GM23338 (cell line): ENCODE results near the gene COG7. TPM values are rescaled to one million over a fixed set of nuclear protein-coding genes. Genes with fewer than 3 reads are reported as not detected.
A peak's percentile ranks its signal among the peaks of the same experiment; 100 is the strongest.

Source experiments
- ATAC-seq: fragments of 200-7000 bp; cut with Tn5 transposase; 3 replicates; pipeline ENCODE4 v1.9.1; 2020
- DNase-seq: peaks from one replicate; pipeline ENCODE4 v3.0.0-alpha.2; 2015; ENCODE audit warnings: low spot score
- H2AFZ ChIP-seq: fragments of 200-600 bp; sonication (generic); 2 replicates; pipeline ENCODE4 v1.8.0; 2016; ENCODE audit warnings: antibody characterized with exemption, mild to moderate bottlenecking, moderate library complexity
- H3F3A ChIP-seq: fragments of 200-600 bp; sonication (generic); replicated peaks from 2 replicates; pipeline ENCODE4 v1.8.0; 2017; ENCODE audit warnings: antibody characterized with exemption, mixed run types, low read depth
- H3K27ac ChIP-seq: fragments of 200-600 bp; sonication (generic); 2 replicates; pipeline ENCODE4 v1.6.1; 2016; ENCODE audit warnings: low read depth
- H3K27me3 ChIP-seq: fragments of 200-600 bp; sonication (generic); 2 replicates; pipeline ENCODE4 v1.8.0; 2016; ENCODE audit warnings: mild to moderate bottlenecking, mixed run types, moderate library complexity; ENCODE audit not compliant: insufficient read depth
- H3K36me3 ChIP-seq: fragments of 200-600 bp; sonication (generic); 2 replicates; pipeline ENCODE4 v1.8.0; 2016; ENCODE audit warnings: mild to moderate bottlenecking; ENCODE audit not compliant: insufficient read depth
- H3K4me1 ChIP-seq: fragments of 200-600 bp; sonication (generic); 2 replicates; pipeline ENCODE4 v1.8.0; 2016; ENCODE audit warnings: mild to moderate bottlenecking, moderate library complexity; ENCODE audit not compliant: insufficient read depth
- H3K4me2 ChIP-seq: fragments of 200-600 bp; sonication (generic); 2 replicates; pipeline ENCODE4 v1.7.1; 2017; ENCODE audit warnings: mixed run types
- H3K4me3 ChIP-seq: fragments of 200-600 bp; sonication (generic); 2 replicates; pipeline ENCODE4 v1.6.1; 2016; ENCODE audit warnings: mixed run types
- H3K79me2 ChIP-seq: fragments of 200-600 bp; sonication (generic); replicated peaks from 2 replicates; pipeline ENCODE4 v1.8.0; 2017; ENCODE audit warnings: mild to moderate bottlenecking; ENCODE audit not compliant: insufficient read depth
- H3K9me2 ChIP-seq: fragments of 200-600 bp; sonication (generic); 2 replicates; pipeline ENCODE4 v1.8.0; 2017; ENCODE audit not compliant: insufficient read depth
- H4K20me1 ChIP-seq: fragments of 200-600 bp; sonication (generic); replicated peaks from 2 replicates; pipeline ENCODE4 v1.8.0; 2017; ENCODE audit warnings: mild to moderate bottlenecking; ENCODE audit not compliant: insufficient read depth
- H3K27ac Mint-ChIP-seq: 2 replicates; pipeline ENCODE4 v1.8.0; 2020; ENCODE audit warnings: inconsistent platforms, mild to moderate bottlenecking, moderate library complexity, mixed read lengths
- H3K27me3 Mint-ChIP-seq: 3 replicates; pipeline ENCODE4 v1.8.0; 2022; ENCODE audit warnings: low read depth, mild to moderate bottlenecking, moderate library complexity, mixed read lengths, inconsistent platforms; ENCODE audit not compliant: insufficient read depth, poor library complexity
- H3K36me3 Mint-ChIP-seq: 3 replicates; pipeline ENCODE4 v1.8.0; 2021; ENCODE audit warnings: low read depth, mild to moderate bottlenecking, inconsistent platforms, moderate library complexity, mixed read lengths
- H3K4me1 Mint-ChIP-seq: 3 replicates; pipeline ENCODE4 v1.8.0; 2020; ENCODE audit warnings: mild to moderate bottlenecking, inconsistent platforms, mixed read lengths
- H3K4me3 Mint-ChIP-seq: 3 replicates; pipeline ENCODE4 v1.8.0; 2021; ENCODE audit warnings: moderate library complexity, mild to moderate bottlenecking, inconsistent platforms, mixed read lengths
- H3K9me3 Mint-ChIP-seq: 3 replicates; pipeline ENCODE4 v1.8.0; 2020; ENCODE audit warnings: moderate library complexity, mild to moderate bottlenecking, inconsistent platforms, mixed read lengths
- CREB1 ChIP-seq: fragments of 250-450 bp; sonication (Bioruptor Pico); IDR thresholded peaks from 2 replicates; pipeline ENCODE4 v1.5.0; 2020; ENCODE audit warnings: low read depth, mild to moderate bottlenecking, moderate library complexity
- CTCF ChIP-seq, 2 experiments: fragments of 200-600 bp in 1 of 2; sonication (generic) in 1 of 2; conservative IDR thresholded peaks; 2 replicates each; pipeline versions ENCODE4 v1.5.1 to v1.6.1; 2016 to 2017; ENCODE audit warnings: antibody characterized with exemption in 2 of 2, low read depth in 2 of 2, mild to moderate bottlenecking in 2 of 2, moderate library complexity in 1 of 2
- EZH2 ChIP-seq: fragments of 200-600 bp; sonication (generic); IDR thresholded peaks from one replicate; pipeline ENCODE4 v1.8.0; 2017; ENCODE audit warnings: antibody characterized with exemption, mild to moderate bottlenecking, low read depth; ENCODE audit not compliant: unreplicated experiment
- JUNB ChIP-seq: IDR thresholded peaks from one replicate; pipeline ENCODE4 v1.6.1; 2016; ENCODE audit warnings: antibody characterized with exemption; ENCODE audit not compliant: unreplicated experiment
- POLR2AphosphoS5 ChIP-seq: IDR thresholded peaks from 2 replicates; pipeline ENCODE4 v1.6.1; 2016; ENCODE audit warnings: antibody characterized with exemption, low read depth
- STAT1 ChIP-seq: IDR thresholded peaks from one replicate; pipeline ENCODE4 v1.6.1; 2016; ENCODE audit warnings: antibody characterized with exemption; ENCODE audit not compliant: unreplicated experiment
- ZNF331 ChIP-seq: fragments of 250-450 bp; sonication (Bioruptor Pico); IDR thresholded peaks from 2 replicates; pipeline ENCODE4 v1.5.0; 2020; ENCODE audit warnings: low read depth, mild to moderate bottlenecking, moderate library complexity
- ZNF462 ChIP-seq: fragments of 250-450 bp; sonication (Bioruptor Pico); IDR thresholded peaks from 2 replicates; pipeline ENCODE4 v1.5.0; 2020; ENCODE audit warnings: mild to moderate bottlenecking, moderate library complexity
- long read RNA-seq: library from polyadenylated mRNA; unstranded; transcript quantifications from one replicate; pipeline ENCODE4 v2.0.0, GENCODE V29; 2020; ENCODE audit not compliant: unreplicated experiment
- polyA plus RNA-seq: library from polyadenylated mRNA; unstranded; fragments of >200 nt; fragmentation: Nextera tagmentation; extraction: Ambion mirVana; gene quantifications from 2 replicates; pipeline ENCODE4 v1.2.1, GENCODE V29; 2016
- total RNA-seq: library from RNA; depleted of rRNA; stranded (reverse); fragments of >200 nt; shearing (Covaris generic); gene quantifications from 2 replicates; pipeline ENCODE4 v1.2.3, GENCODE V29; 2014; rRNA removed
- TF ChIP-seq, protein P1 (sequence below): IDR thresholded peaks from 2 replicates; pipeline ENCODE4 v1.6.1; 2016; ENCODE audit warnings: antibody characterized with exemption

The COG7 gene
- total RNA-seq (19.6 and 20.0 TPM in 2 replicates), polyA plus RNA-seq (9.2 and 10.3 TPM in 2 replicates)
- long read RNA-seq, transcript COG7-201 (17 exons, 2,926 nt): major isoform, 8 of 11 reads
- long read RNA-seq, partial matches to known transcripts: 1 of 11 reads
- long read RNA-seq, other reads (novel, unspliced or antisense): 2 of 11 reads

- no peaks in the 10 kb centered on the region for H3K36me3 ChIP-seq
- H3K79me2 ChIP-seq: peaks cover 25% of the 10 kb centered on the region
- Mint-ChIP-seq H3K36me3 (peaks cover 6% of the 10 kb centered on the region; the same call in 1 of the 3 replicates), H3K27me3 (peaks cover 17% of the 10 kb centered on the region), H3K9me3 (no peaks in the 10 kb centered on the region), H3K4me1 (peaks cover 7% of the 10 kb centered on the region; the same call in 2 of the 3 replicates), H3K27ac (peak within 1 kb of the TSS; percentile 36), H3K4me3 (peak within 1 kb of the TSS; percentile 81)
- peaks cover 7% of the 10 kb centered on the region; the same call in 1 of the 2 replicates for H4K20me1 ChIP-seq
- TF ChIP-seq, protein P1, sequence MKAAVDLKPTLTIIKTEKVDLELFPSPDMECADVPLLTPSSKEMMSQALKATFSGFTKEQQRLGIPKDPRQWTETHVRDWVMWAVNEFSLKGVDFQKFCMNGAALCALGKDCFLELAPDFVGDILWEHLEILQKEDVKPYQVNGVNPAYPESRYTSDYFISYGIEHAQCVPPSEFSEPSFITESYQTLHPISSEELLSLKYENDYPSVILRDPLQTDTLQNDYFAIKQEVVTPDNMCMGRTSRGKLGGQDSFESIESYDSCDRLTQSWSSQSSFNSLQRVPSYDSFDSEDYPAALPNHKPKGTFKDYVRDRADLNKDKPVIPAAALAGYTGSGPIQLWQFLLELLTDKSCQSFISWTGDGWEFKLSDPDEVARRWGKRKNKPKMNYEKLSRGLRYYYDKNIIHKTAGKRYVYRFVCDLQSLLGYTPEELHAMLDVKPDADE: no peak
- no peak for TF ChIP-seq CTCF (conservative IDR thresholded peaks at IDR 0.05; ENCODE audit: low read depth in 2 of 2)
- TF ChIP-seq ZNF331 (CRISPR knock-in tag): no peak
- peak; percentile 69 for TF ChIP-seq POLR2AphosphoS5
- no peak for TF ChIP-seq EZH2
- TF ChIP-seq CREB1: 0 out of 2 replicates have a peak, but pooled peaks have one; percentile 3
- TF ChIP-seq JUNB: no peak
- no peak for TF ChIP-seq ZNF462 (CRISPR knock-in tag)
- no peak for TF ChIP-seq STAT1
- H3K4me1 ChIP-seq: peaks cover 7% of the 10 kb centered on the region
- no peaks in the 10 kb centered on the region for H3K27me3 ChIP-seq
- H3K27ac ChIP-seq: peak within 1 kb of the TSS; percentile 88; the same call in 1 of the 2 replicates
- H2AFZ ChIP-seq: peak within 1 kb of the TSS; percentile 98
- peak within 1 kb of the TSS; percentile 89 for H3K4me3 ChIP-seq
- no peaks in the 10 kb centered on the region for H3K9me2 ChIP-seq
- ATAC-seq (peak; percentile 91), DNase-seq (peak; percentile 93)
- H3F3A ChIP-seq: no peaks in the 10 kb centered on the region
- H3K4me2 ChIP-seq: peak within 1 kb of the TSS; percentile 93
These were observed at the start of gene COG7 for GRCh38 chr16:23452572-23453337. Gene COG7, minus strand, starts transcription at chr16:23453189. Its CDS starts 195 bp downstream, at chr16:23452994.
